RWPE2 (cell line): ENCODE results near the gene LDB3.

Experiments used
- ATAC-seq: fragments of 200-7000 bp; cut with Tn5 transposase; 3 replicates; pipeline ENCODE4 v1.9.1; 2021; ENCODE audit warnings: low read depth
- DNase-seq: peaks from one replicate; pipeline ENCODE4 v3.0.0-alpha.2; 2020; ENCODE audit warnings: low spot score
- H3K27ac ChIP-seq: fragments of 450-650 bp; 2 replicates; pipeline ENCODE4 v1.5.1; 2017; ENCODE audit warnings: mild to moderate bottlenecking; ENCODE audit not compliant: poor library complexity, severe bottlenecking
- H3K27me3 ChIP-seq: fragments of 250-450 bp; sonication (Bioruptor Pico); 2 replicates; pipeline ENCODE4 v1.5.1; 2021; ENCODE audit warnings: mild to moderate bottlenecking, moderate library complexity; ENCODE audit not compliant: insufficient read depth, poor library complexity, severe bottlenecking
- H3K36me3 ChIP-seq: fragments of 250-450 bp; sonication (Bioruptor Pico); 2 replicates; pipeline ENCODE4 v1.5.1; 2020; ENCODE audit warnings: low read depth, mild to moderate bottlenecking, moderate library complexity
- H3K4me1 ChIP-seq: fragments of 250-450 bp; sonication (Bioruptor Pico); 2 replicates; pipeline ENCODE4 v1.5.1; 2021; ENCODE audit warnings: mild to moderate bottlenecking, moderate library complexity; ENCODE audit not compliant: insufficient read depth, poor library complexity, severe bottlenecking
- H3K4me3 ChIP-seq: fragments of 250-450 bp; sonication (Bioruptor Pico); 2 replicates; pipeline ENCODE4 v1.5.1; 2021; ENCODE audit warnings: mild to moderate bottlenecking, moderate library complexity; ENCODE audit not compliant: severe bottlenecking
- H3K9me3 ChIP-seq: fragments of 250-450 bp; sonication (Bioruptor Pico); 2 replicates; pipeline ENCODE4 v1.5.1; 2021; ENCODE audit warnings: mild to moderate bottlenecking, moderate library complexity; ENCODE audit not compliant: severe bottlenecking
- CTCF ChIP-seq: fragments of 450-650 bp; IDR thresholded peaks from one replicate; pipeline ENCODE4 v1.5.1; 2017; ENCODE audit warnings: mild to moderate bottlenecking, moderate library complexity; ENCODE audit not compliant: poor library complexity, severe bottlenecking

Gene LDB3

GRCh38 chr10:86753051-86753450, 84.7 kb downstream of the LDB3 start:
- TF ChIP-seq CTCF, result no peak
- no peak for ATAC-seq

GRCh38 chr10:86753638-86754434, 85.5 kb downstream of the LDB3 start:
- ATAC-seq, result no peak
- no peaks in the 10 kb centered on the region for H3K27me3 ChIP-seq
- no peak for TF ChIP-seq CTCF

More at GRCh38 chr10:86753051-86753450, 84.7 kb downstream of the LDB3 start:
- Histone ChIP-seq H3K27ac (no peak overlapping the region), H3K9me3 (no peaks in the 10 kb centered on the region), H3K27me3 (no peaks in the 10 kb centered on the region), H3K4me3 (no peak overlapping the region), H3K36me3 (no peaks in the 10 kb centered on the region), H3K4me1 (peaks cover 5% of the 10 kb centered on the region)
- no peak for DNase-seq

GRCh38 chr10:86755454-86755739, 87.1 kb downstream of the LDB3 start:
- Histone ChIP-seq H3K27me3 (no peaks in the 10 kb centered on the region), H3K4me3 (peak overlapping the region; percentile 72), H3K36me3 (no peaks in the 10 kb centered on the region), H3K4me1 (peaks cover 12% of the 10 kb centered on the region), H3K9me3 (no peaks in the 10 kb centered on the region), H3K27ac (peak overlapping the region; percentile 72)
- no peak for ATAC-seq
- TF ChIP-seq CTCF, result no peak
- DNase-seq, result no peak

More at GRCh38 chr10:86753638-86754434, 85.5 kb downstream of the LDB3 start:
- Histone ChIP-seq H3K9me3 (no peaks in the 10 kb centered on the region), H3K36me3 (no peaks in the 10 kb centered on the region), H3K27ac (no peak overlapping the region), H3K4me3 (no peak overlapping the region), H3K4me1 (peaks cover 7% of the 10 kb centered on the region)
- no peak for DNase-seq

- Histone ChIP-seq H3K36me3 (no peaks in the 10 kb centered on the region), H3K4me3 (peak overlapping the region; percentile 72), H3K27ac (peak overlapping the region; percentile 72), H3K4me1 (peaks cover 12% of the 10 kb centered on the region), H3K27me3 (no peaks in the 10 kb centered on the region), H3K9me3 (no peaks in the 10 kb centered on the region)
- peak; percentile 73 for ATAC-seq
- peak; percentile 84 for DNase-seq
- no peak for TF ChIP-seq CTCF
Measured at GRCh38 chr10:86755740-86756510, 87.6 kb downstream of the LDB3 start.
